SH-SY5Y (cell line): Measurements from ENCODE around the gene CSE1L.

Experiments
- GATA2 ChIP-seq: IDR thresholded peaks from 2 replicates; pipeline ENCODE4 v1.6.1; 2011; ENCODE audit warnings: mild to moderate bottlenecking, low read depth, low read length
- GATA3 ChIP-seq: IDR thresholded peaks from 2 replicates; pipeline ENCODE4 v1.6.1; 2011; ENCODE audit warnings: low read depth, mild to moderate bottlenecking, low read length, moderate library complexity

Gene CSE1L

GRCh38 chr20:49103647-49104364 lies 57.7 kb downstream of the CSE1L start:
- TF ChIP-seq GATA2, result no peak
- no peak for TF ChIP-seq GATA3

- no peak for TF ChIP-seq GATA3
- no peak for TF ChIP-seq GATA2
Observed at GRCh38 chr20:49104365-49104648, 58.2 kb downstream of the CSE1L start.

GRCh38 chr20:49106328-49106727 lies 60.2 kb downstream of the CSE1L start:
- TF ChIP-seq GATA3 (no peak), GATA2 (no peak)

GRCh38 chr20:49110767-49111694 lies 64.9 kb downstream of the CSE1L start:
- TF ChIP-seq GATA2 (no peak), GATA3 (no peak)

GRCh38 chr20:49112596-49113274 lies 66.6 kb downstream of the CSE1L start:
- no peak for TF ChIP-seq GATA2
- no peak for TF ChIP-seq GATA3

GRCh38 chr20:49115564-49115963 lies 69.5 kb downstream of the CSE1L start:
- TF ChIP-seq GATA2, result no peak
- TF ChIP-seq GATA3, result no peak

- no peak for TF ChIP-seq GATA2
Observed at GRCh38 chr20:49118307-49118706, 72.2 kb downstream of the CSE1L start.

- TF ChIP-seq GATA2 (no peak), GATA3 (no peak)
Observed at GRCh38 chr20:49119988-49120387, 73.9 kb downstream of the CSE1L start.

- no peak for TF ChIP-seq GATA2
- no peak for TF ChIP-seq GATA3
Observed at GRCh38 chr20:49122920-49123319, 76.8 kb downstream of the CSE1L start.

GRCh38 chr20:49123982-49124381 lies 77.9 kb downstream of the CSE1L start:
- TF ChIP-seq GATA2 (no peak), GATA3 (no peak)

GRCh38 chr20:49132995-49133478 lies 86.9 kb downstream of the CSE1L start:
- TF ChIP-seq GATA3, result no peak
- TF ChIP-seq GATA2, result no peak

- TF ChIP-seq GATA2, result no peak
- TF ChIP-seq GATA3, result no peak
Observed at GRCh38 chr20:49133571-49133970, 87.5 kb downstream of the CSE1L start.

- TF ChIP-seq GATA2, result no peak
- no peak for TF ChIP-seq GATA3
Observed at GRCh38 chr20:49136817-49137571, 90.9 kb downstream of the CSE1L start.

- TF ChIP-seq GATA3 (no peak), GATA2 (no peak)
Observed at GRCh38 chr20:49138431-49138830, 92.3 kb downstream of the CSE1L start.
